Measurements from ENCODE around the gene BCR. TPM values are rescaled to one million over a fixed set of nuclear protein-coding genes. Genes with fewer than 3 reads are reported as not detected.
"Not testable (repeated sequence)": the region's sequence is repeated elsewhere in the genome, so short reads cannot be mapped to it uniquely, and the experiment has no call there.

BCR gene
- total RNA-seq = 32.0 and 36.0 TPM in 2 replicates

- Mint-ChIP-seq H3K36me3 (ENCODE audit: low read depth) (peaks cover 18% of the 10 kb centered on the region), H3K4me1 (ENCODE audit: low read depth) (peaks cover 49% of the 10 kb centered on the region), H3K27ac (peak within 1 kb of the TSS; percentile 40), H3K4me3 (ENCODE audit: low read depth) (peak within 1 kb of the TSS; percentile 87), H3K9me3 (peaks cover 11% of the 10 kb centered on the region), H3K27me3 (ENCODE audit: low read depth) (no peaks in the 10 kb centered on the region)
- intact Hi-C loops (cut with micrococcal nuclease) = loop anchor here (5.0 kb wide), 1 partner anchor 527 kb away; no protein-coding TSS in a partner anchor
- DNase-seq (ENCODE audit: low spot score) = peak; percentile 50
Observed at GRCh38 chr22:23180301-23180892, at the start of gene BCR. Gene BCR (plus strand): TSS chr22:23180509. CDS start chr22:23180961, 452 bp downstream.

GRCh38 chr22:23130697-23131096 lies 49.6 kb upstream of the BCR start:
- Mint-ChIP-seq H3K36me3 (ENCODE audit: low read depth) (no peaks in the 10 kb centered on the region), H3K9me3 (no peaks in the 10 kb centered on the region), H3K27me3 (ENCODE audit: low read depth) (peaks cover 3% of the 10 kb centered on the region), H3K4me1 (ENCODE audit: low read depth) (no peaks in the 10 kb centered on the region), H3K4me3 (ENCODE audit: low read depth) (no peak overlapping the region), H3K27ac (no peak overlapping the region)
- intact Hi-C loops (cut with micrococcal nuclease) = no loop called here
- no peak for DNase-seq (ENCODE audit: low spot score)

- no peak for DNase-seq (ENCODE audit: low spot score)
- H3K27me3 Mint-ChIP-seq (ENCODE audit: low read depth) = peaks cover 3% of the 10 kb centered on the region
Observed at GRCh38 chr22:23131931-23132330, 48.4 kb upstream of the BCR start.

GRCh38 chr22:23132376-23133091 lies 47.8 kb upstream of the BCR start:
- Mint-ChIP-seq H3K4me1 (ENCODE audit: low read depth) (peaks cover 2% of the 10 kb centered on the region), H3K9me3 (no peaks in the 10 kb centered on the region), H3K4me3 (ENCODE audit: low read depth) (no peak overlapping the region), H3K27ac (no peak overlapping the region), H3K27me3 (ENCODE audit: low read depth) (peaks cover 3% of the 10 kb centered on the region), H3K36me3 (ENCODE audit: low read depth) (no peaks in the 10 kb centered on the region)
- intact Hi-C loops (cut with micrococcal nuclease) = no loop called here
- no peak for DNase-seq (ENCODE audit: low spot score)

More at GRCh38 chr22:23131931-23132330, 48.4 kb upstream of the BCR start:
- H3K4me1 Mint-ChIP-seq (ENCODE audit: low read depth) = no peaks in the 10 kb centered on the region
- H3K4me3 Mint-ChIP-seq (ENCODE audit: low read depth) = no peak overlapping the region
- no peak overlapping the region for H3K27ac Mint-ChIP-seq
- no peaks in the 10 kb centered on the region for H3K36me3 Mint-ChIP-seq (ENCODE audit: low read depth)
- H3K9me3 Mint-ChIP-seq = no peaks in the 10 kb centered on the region
- intact Hi-C loops (cut with micrococcal nuclease) = no loop called here

- intact Hi-C loops (cut with micrococcal nuclease) = no loop called here
- peaks cover 15% of the 10 kb centered on the region for H3K4me1 Mint-ChIP-seq (ENCODE audit: low read depth)
- H3K27me3 Mint-ChIP-seq (ENCODE audit: low read depth) = peaks cover 3% of the 10 kb centered on the region
- H3K36me3 Mint-ChIP-seq (ENCODE audit: low read depth) = no peaks in the 10 kb centered on the region
- DNase-seq (ENCODE audit: low spot score) = no peak
- no peak overlapping the region for H3K4me3 Mint-ChIP-seq (ENCODE audit: low read depth)
- H3K27ac Mint-ChIP-seq = no peak overlapping the region
- no peaks in the 10 kb centered on the region for H3K9me3 Mint-ChIP-seq
Observed at GRCh38 chr22:23133922-23134321, 46.4 kb upstream of the BCR start.

GRCh38 chr22:23136991-23137390 lies 43.3 kb upstream of the BCR start:
- not testable (repeated sequence) for H3K27me3 Mint-ChIP-seq (ENCODE audit: low read depth)

GRCh38 chr22:23137468-23137867 lies 42.8 kb upstream of the BCR start:
- H3K4me3 Mint-ChIP-seq (ENCODE audit: low read depth) = no peak overlapping the region
- H3K27me3 Mint-ChIP-seq (ENCODE audit: low read depth) = no peaks in the 10 kb centered on the region
- H3K27ac Mint-ChIP-seq = peak overlapping the region; percentile 33
- H3K36me3 Mint-ChIP-seq (ENCODE audit: low read depth) = no peaks in the 10 kb centered on the region
- no peak for DNase-seq (ENCODE audit: low spot score)
- H3K9me3 Mint-ChIP-seq = no peaks in the 10 kb centered on the region
- intact Hi-C loops (cut with micrococcal nuclease) = no loop called here
- peaks cover 26% of the 10 kb centered on the region for H3K4me1 Mint-ChIP-seq (ENCODE audit: low read depth)

More at GRCh38 chr22:23136991-23137390, 43.3 kb upstream of the BCR start:
- H3K4me1 Mint-ChIP-seq (ENCODE audit: low read depth) = peaks cover 22% of the 10 kb centered on the region
- intact Hi-C loops (cut with micrococcal nuclease); H3K27ac Mint-ChIP-seq; H3K4me3 Mint-ChIP-seq (ENCODE audit: low read depth); DNase-seq (ENCODE audit: low spot score); H3K36me3 Mint-ChIP-seq (ENCODE audit: low read depth); H3K9me3 Mint-ChIP-seq: not testable (repeated sequence)

- Mint-ChIP-seq H3K27me3 (ENCODE audit: low read depth) (no peaks in the 10 kb centered on the region), H3K9me3 (no peaks in the 10 kb centered on the region), H3K4me3 (ENCODE audit: low read depth) (peak overlapping the region; percentile 15), H3K4me1 (ENCODE audit: low read depth) (peaks cover 30% of the 10 kb centered on the region), H3K27ac (peak overlapping the region; percentile 78), H3K36me3 (ENCODE audit: low read depth) (no peaks in the 10 kb centered on the region)
- intact Hi-C loops (cut with micrococcal nuclease) = no loop called here
- DNase-seq (ENCODE audit: low spot score) = peak; percentile 27
Observed at GRCh38 chr22:23137905-23138561, 42.3 kb upstream of the BCR start.

GRCh38 chr22:23138584-23139435 lies 41.5 kb upstream of the BCR start:
- peak overlapping the region; percentile 78 for H3K27ac Mint-ChIP-seq
- peaks cover 31% of the 10 kb centered on the region for H3K4me1 Mint-ChIP-seq (ENCODE audit: low read depth)
- intact Hi-C loops (cut with micrococcal nuclease) = no loop called here

GRCh38 chr22:23140385-23140784 lies 39.9 kb upstream of the BCR start:
- Mint-ChIP-seq H3K4me1 (ENCODE audit: low read depth) (peaks cover 40% of the 10 kb centered on the region), H3K27ac (no peak overlapping the region), H3K36me3 (ENCODE audit: low read depth) (no peaks in the 10 kb centered on the region), H3K27me3 (ENCODE audit: low read depth) (peaks cover 7% of the 10 kb centered on the region), H3K9me3 (no peaks in the 10 kb centered on the region), H3K4me3 (ENCODE audit: low read depth) (no peak overlapping the region)
- DNase-seq (ENCODE audit: low spot score) = no peak
- intact Hi-C loops (cut with micrococcal nuclease) = no loop called here

More at GRCh38 chr22:23138584-23139435, 41.5 kb upstream of the BCR start:
- H3K4me3 Mint-ChIP-seq (ENCODE audit: low read depth) = no peak overlapping the region
- no peak for DNase-seq (ENCODE audit: low spot score)
- H3K9me3 Mint-ChIP-seq = no peaks in the 10 kb centered on the region
- H3K27me3 Mint-ChIP-seq (ENCODE audit: low read depth) = peaks cover 4% of the 10 kb centered on the region
- H3K36me3 Mint-ChIP-seq (ENCODE audit: low read depth) = no peaks in the 10 kb centered on the region

- peaks cover 11% of the 10 kb centered on the region for H3K27me3 Mint-ChIP-seq (ENCODE audit: low read depth)
- no peaks in the 10 kb centered on the region for H3K9me3 Mint-ChIP-seq
- H3K4me1 Mint-ChIP-seq (ENCODE audit: low read depth) = peaks cover 37% of the 10 kb centered on the region
- DNase-seq (ENCODE audit: low spot score) = no peak
- H3K4me3 Mint-ChIP-seq (ENCODE audit: low read depth) = peak overlapping the region; percentile 48
- H3K27ac Mint-ChIP-seq = peak overlapping the region; percentile 75
- intact Hi-C loops (cut with micrococcal nuclease) = no loop called here
- no peaks in the 10 kb centered on the region for H3K36me3 Mint-ChIP-seq (ENCODE audit: low read depth)
Observed at GRCh38 chr22:23142546-23143105, 37.7 kb upstream of the BCR start.

- Mint-ChIP-seq H3K27me3 (ENCODE audit: low read depth) (peaks cover 11% of the 10 kb centered on the region), H3K4me3 (ENCODE audit: low read depth) (no peak overlapping the region), H3K4me1 (ENCODE audit: low read depth) (peaks cover 32% of the 10 kb centered on the region), H3K27ac (no peak overlapping the region), H3K36me3 (ENCODE audit: low read depth) (no peaks in the 10 kb centered on the region), H3K9me3 (no peaks in the 10 kb centered on the region)
- no peak for DNase-seq (ENCODE audit: low spot score)
- intact Hi-C loops (cut with micrococcal nuclease) = no loop called here
Observed at GRCh38 chr22:23143119-23143518, 37.2 kb upstream of the BCR start.
